ENCODE results near the gene KIAA1755. TPM values are rescaled to one million over a fixed set of nuclear protein-coding genes. Genes with fewer than 3 reads are reported as not detected.

The KIAA1755 gene
- total RNA-seq, 1 experiment from 2014 or later = 0.17 TPM

GRCh38 chr20:38177201-38177600, 83.3 kb downstream of the KIAA1755 start:
- no CpG with 5 or more reads among the region's 9 CpGs for whole genome bisulfite sequencing (ENCODE audit: extremely low coverage, insufficient read length, low lambda C conversion rate)
- no peak overlapping the region for H3K56ac ChIP-seq (ENCODE audit: insufficient read length, low read depth, low read length)
- H3K36me3 Mint-ChIP-seq (ENCODE audit: insufficient read depth in 1 of 3, low read depth in 3 of 3) = no peaks in the 10 kb centered on the region

More at GRCh38 chr20:38177201-38177600, 83.3 kb downstream of the KIAA1755 start:
- Histone ChIP-seq H3K4ac (ENCODE audit: low read depth, low read length) (no peak overlapping the region), H3K9ac (ENCODE audit: extremely low read depth, insufficient read length, low read length) (no peak overlapping the region), H3K4me2 (ENCODE audit: insufficient read depth, insufficient read length, low read length) (no peak overlapping the region), H4K20me1 (ENCODE audit: control insufficient read depth, insufficient read depth, insufficient read length) (no peaks in the 10 kb centered on the region), H2BK12ac (ENCODE audit: insufficient read length, low read depth, low read length) (no peak overlapping the region), H2BK120ac (ENCODE audit: low read depth, low read length, poor library complexity, severe bottlenecking) (no peak overlapping the region), H4K91ac (ENCODE audit: insufficient read length, low read depth, low read length) (no peak overlapping the region), H3K9me3 (ENCODE audit: control insufficient read depth, low read depth, low read length) (no peaks in the 10 kb centered on the region), H2AK5ac (ENCODE audit: insufficient read length, low read length) (no peak overlapping the region), H3K27me3 (ENCODE audit: insufficient read depth, low read length) (no peaks in the 10 kb centered on the region), H2BK20ac (ENCODE audit: low read depth, low read length, poor library complexity, severe bottlenecking) (no peak overlapping the region), H4K8ac (replicated peaks; ENCODE audit: insufficient read length, low read depth, low read length) (no peak overlapping the region), H3K18ac (ENCODE audit: insufficient read length, low read depth, low read length) (no peak overlapping the region), H3K14ac (ENCODE audit: insufficient read depth, low read length) (no peak overlapping the region), H3K79me2 (ENCODE audit: insufficient read depth, low read length) (no peaks in the 10 kb centered on the region), H3K23ac (ENCODE audit: insufficient read length, low read depth, low read length) (no peak overlapping the region), H3K79me1 (ENCODE audit: insufficient read depth, low read depth, low read length, poor library complexity, severe bottlenecking) (no peaks in the 10 kb centered on the region), H3T11ph (ENCODE audit: low read length) (no peak overlapping the region), H3K23me2 (ENCODE audit: insufficient read length, low read depth, low read length, poor library complexity, severe bottlenecking) (no peaks in the 10 kb centered on the region), H4K5ac (ENCODE audit: insufficient read length, low read depth, low read length) (no peak overlapping the region), H3K27ac (ENCODE audit: insufficient read length, low read depth, low read length) (no peak overlapping the region), H3K4me1 (ENCODE audit: insufficient read depth, low read length) (no peaks in the 10 kb centered on the region), H2BK15ac (ENCODE audit: low read depth, low read length) (no peak overlapping the region), H2BK5ac (ENCODE audit: insufficient read length, low read length) (no peak overlapping the region), H2AFZ (ENCODE audit: low read length) (no peak overlapping the region)
- H3K27me3 Mint-ChIP-seq (ENCODE audit: low read depth) = no peaks in the 10 kb centered on the region
- H3K9me3 Mint-ChIP-seq = no peaks in the 10 kb centered on the region
- H3K27ac Mint-ChIP-seq = no peak overlapping the region
- DNase-seq = no peak
- TF ChIP-seq CTCF (conservative IDR thresholded peaks at IDR 0.05) = no peak
- H3K4me3 Mint-ChIP-seq = no peak overlapping the region
- peaks cover 3 to 13% of the 10 kb centered on the region in 2 experiments; a peak in 2 of 4 replicates for H3K4me1 Mint-ChIP-seq

Measured in H9 (cell line).